CD1c-positive myeloid dendritic cell (primary cell): ENCODE data around the gene AGTPBP1.

Source experiments
- DNase-seq: peaks from one replicate; pipeline ENCODE4 v3.0.0-alpha.2; 2016; ENCODE audit errors: extremely low spot score

Gene AGTPBP1

DNA sequence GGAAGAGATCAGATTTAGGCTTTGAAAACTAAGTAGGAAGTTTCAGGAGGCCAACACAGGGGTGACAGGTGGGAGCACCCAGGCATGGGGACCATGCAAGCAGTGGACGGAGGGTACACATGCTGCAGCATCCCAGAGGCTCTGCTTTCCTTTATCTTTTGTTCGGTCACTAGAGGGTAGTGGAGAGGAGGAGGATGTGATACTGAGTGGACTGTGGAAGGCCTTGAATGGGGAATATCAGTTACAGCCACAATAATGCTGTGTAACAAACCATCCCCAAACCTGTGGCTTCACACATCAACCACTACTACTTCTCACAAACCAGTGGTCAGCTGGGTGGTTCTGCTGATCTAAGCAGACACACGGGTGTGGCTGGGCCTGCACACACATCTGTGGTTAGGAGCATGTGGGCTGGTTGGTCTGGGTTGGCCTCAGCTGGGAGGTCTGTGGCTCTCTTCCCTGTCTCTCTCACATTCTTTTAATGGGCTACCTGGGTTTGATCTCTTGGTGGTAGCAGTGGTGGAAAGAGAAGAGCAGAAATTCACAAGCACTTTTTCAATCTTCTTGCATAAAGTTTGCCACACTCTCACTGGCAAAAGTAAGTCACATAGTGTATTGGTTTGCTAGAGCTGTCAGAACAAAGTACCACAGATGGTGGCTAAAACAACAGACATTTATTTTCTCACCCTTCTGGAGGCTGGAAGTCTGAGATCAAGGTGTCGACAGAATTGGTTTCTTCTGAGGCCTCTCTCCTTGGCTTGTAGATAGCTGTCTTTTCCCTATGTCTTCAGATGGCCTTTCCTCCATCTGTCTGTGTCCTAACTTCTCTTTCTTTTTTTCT is 238.7 kb downstream of the AGTPBP1 start:
- DNase-seq: no peak

DNA sequence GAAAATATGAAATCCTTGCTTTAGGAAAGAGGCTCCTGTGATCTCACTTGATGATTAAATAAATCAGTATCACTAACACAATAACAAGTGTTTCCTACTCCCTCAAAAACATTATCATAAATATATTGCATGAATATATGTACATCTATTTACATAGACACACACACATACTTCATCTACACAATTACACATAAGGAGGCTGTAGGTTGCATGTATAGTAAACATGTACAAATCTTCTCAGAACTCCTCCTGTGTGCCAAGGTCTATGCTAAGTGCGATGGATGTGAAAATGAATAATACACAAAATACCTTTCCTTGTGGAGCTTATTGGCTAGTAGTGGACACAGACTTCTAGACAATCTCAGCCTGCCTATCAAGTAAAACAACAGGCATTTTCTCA is 239.9 kb downstream of the AGTPBP1 start:
- DNase-seq: no peak

DNA sequence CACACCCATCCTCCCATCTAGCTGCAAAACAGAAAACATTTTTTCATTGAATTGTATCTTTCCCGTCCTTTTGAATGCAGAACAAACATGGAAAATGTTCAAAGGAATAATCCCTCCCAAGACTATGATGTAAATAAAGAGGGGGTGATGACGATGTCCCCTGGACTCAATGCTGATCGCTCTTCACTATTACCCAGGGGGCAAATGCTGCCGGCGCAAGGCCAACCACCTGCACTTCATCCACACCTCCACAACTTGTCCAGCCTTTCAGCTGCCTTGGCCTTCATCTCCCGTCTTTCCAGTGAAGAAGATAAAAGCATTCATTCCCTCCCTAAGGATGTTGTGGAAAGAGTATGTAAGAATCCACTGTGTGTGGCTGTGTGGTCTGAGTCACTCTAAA is 240.3 kb downstream of the AGTPBP1 start:
- DNase-seq: no peak
